Natural killer cell (primary cell): ENCODE measurements around the gene CADM2. TPM values are rescaled to one million over a fixed set of nuclear protein-coding genes. Genes with fewer than 3 reads are reported as not detected.

Source experiments
- ATAC-seq, 3 donors: fragments of 150-1000 bp in 2 of 3; fragments of 200-7000 bp in 1 of 3; cut with Tn5 transposase; 1 replicate in 1 of 3; 2 replicates in 2 of 3; pipeline ENCODE4 v1.10.0; 2021; ENCODE audit warnings: mild to moderate bottlenecking in 2 of 3, moderate library complexity in 2 of 3
- DNase-seq, 2 donors: peaks; one replicate each; pipeline versions ENCODE4 v3.0.0 to v3.0.0-alpha.2; 2013 to 2021; ENCODE audit warnings: mixed read lengths in 1 of 2
- H3K27ac ChIP-seq: one replicate; pipeline ENCODE4 v1.5.1; 2013; ENCODE audit warnings: mild to moderate bottlenecking, low read length
- H3K27me3 ChIP-seq: one replicate; pipeline ENCODE4 v1.6.1; 2013; ENCODE audit warnings: low read length; ENCODE audit not compliant: control insufficient read depth, insufficient read depth
- H3K36me3 ChIP-seq: one replicate; pipeline ENCODE4 v1.6.1; 2013; ENCODE audit warnings: low read length; ENCODE audit not compliant: control insufficient read depth, insufficient read depth
- H3K4me1 ChIP-seq: one replicate; pipeline ENCODE4 v1.6.1; 2013; ENCODE audit warnings: low read length; ENCODE audit not compliant: control insufficient read depth, insufficient read depth
- H3K4me3 ChIP-seq: one replicate; pipeline ENCODE4 v1.5.1; 2013; ENCODE audit warnings: low read length
- H3K9me3 ChIP-seq: one replicate; pipeline ENCODE4 v1.6.1; 2013; ENCODE audit warnings: low read length; ENCODE audit not compliant: control insufficient read depth, insufficient read depth
- H3K27ac Mint-ChIP-seq, 2 donors: one replicate each; pipeline ENCODE4 v1.8.0; 2022; ENCODE audit warnings: mild to moderate bottlenecking in 2 of 2, mixed read lengths in 2 of 2, moderate library complexity in 1 of 2
- H3K27me3 Mint-ChIP-seq, 2 donors: one replicate each; pipeline ENCODE4 v1.8.0; 2022; ENCODE audit warnings: low read depth in 2 of 2, mixed read lengths in 2 of 2
- H3K36me3 Mint-ChIP-seq: one replicate; pipeline ENCODE4 v1.8.0; 2022; ENCODE audit warnings: mixed read lengths
- H3K4me1 Mint-ChIP-seq, 2 donors: one replicate each; pipeline ENCODE4 v1.8.0; 2022; ENCODE audit warnings: mixed read lengths in 2 of 2
- H3K4me3 Mint-ChIP-seq: one replicate; pipeline ENCODE4 v1.8.0; 2022; ENCODE audit warnings: mild to moderate bottlenecking, moderate library complexity, mixed read lengths
- H3K9me3 Mint-ChIP-seq, 2 donors: one replicate each; pipeline ENCODE4 v1.8.0; 2022; ENCODE audit warnings: mixed read lengths in 2 of 2
- WGBS: methylation state at CpG from one replicate; pipeline ENCODE4 v1.1.7; 2013; ENCODE audit warnings: missing lambda C conversion rate; ENCODE audit not compliant: insufficient coverage; 5-methylcytosine and 5-hydroxymethylcytosine counted together
- intact Hi-C: fragments of 100-400 bp; cut with micrococcal nuclease; formaldehyde crosslinking; loops from one replicate; pipeline ENCODE4 v1.14.2; 2022
- total RNA-seq, 4 donors: library from RNA; stranded (reverse); fragments of 120-200 nt in 1 of 4; gene quantifications; one replicate each; pipeline versions ENCODE4 v1.2.3 to v1.2.4, GENCODE V29; 2013 to 2022
- TF ChIP-seq, protein P1 (sequence below): fragments of 200-600 bp; IDR thresholded peaks from one replicate; pipeline ENCODE4 v1.8.0; 2022; ENCODE audit warnings: antibody characterized with exemption

CADM2 gene
- total RNA-seq, 3 donors from 2014 or later (not counting 1 experiment from before 2014, with no cell fraction given), result 0.07 TPM; not detected in 2

DNA sequence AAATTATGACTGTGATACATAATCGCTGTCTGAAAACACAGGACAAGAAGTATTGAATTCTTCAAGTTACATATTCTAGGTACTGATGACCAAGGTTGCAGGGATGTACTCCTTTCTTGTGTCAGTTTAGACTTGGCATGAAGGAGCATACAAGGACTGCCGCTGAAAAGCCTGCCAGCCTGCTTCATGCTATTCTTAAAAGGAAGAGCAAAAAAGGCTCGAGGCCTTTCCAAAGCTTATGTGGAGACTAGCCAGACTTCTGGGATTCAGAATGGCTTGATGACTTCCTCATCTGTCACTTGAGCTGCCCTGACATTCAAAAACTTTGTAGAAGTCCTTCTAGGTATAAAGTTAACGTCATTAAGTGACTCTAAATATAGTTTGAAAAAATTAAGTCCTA, 92.0 kb downstream of the CADM2 start:
- intact Hi-C loops, result no loop called here
- Histone ChIP-seq H3K4me1 (no peaks in the 10 kb centered on the region), H3K27ac (no peak overlapping the region), H3K4me3 (no peak overlapping the region), H3K36me3 (no peaks in the 10 kb centered on the region), H3K27me3 (no peaks in the 10 kb centered on the region), H3K9me3 (peaks cover 3% of the 10 kb centered on the region)
- no peak overlapping the region for H3K27ac Mint-ChIP-seq
- 79% methylated on average over 3 of the region's 4 CpGs for WGBS
- no peaks in the 10 kb centered on the region for H3K27me3 Mint-ChIP-seq
- DNase-seq (no peak), ATAC-seq (no peak)
- peaks cover 14 to 18% of the 10 kb centered on the region in 2 donors for H3K9me3 Mint-ChIP-seq
- peaks cover 13% of the 10 kb centered on the region for H3K36me3 Mint-ChIP-seq
- H3K4me1 Mint-ChIP-seq, result no peaks in the 10 kb centered on the region
- TF ChIP-seq, protein P1, sequence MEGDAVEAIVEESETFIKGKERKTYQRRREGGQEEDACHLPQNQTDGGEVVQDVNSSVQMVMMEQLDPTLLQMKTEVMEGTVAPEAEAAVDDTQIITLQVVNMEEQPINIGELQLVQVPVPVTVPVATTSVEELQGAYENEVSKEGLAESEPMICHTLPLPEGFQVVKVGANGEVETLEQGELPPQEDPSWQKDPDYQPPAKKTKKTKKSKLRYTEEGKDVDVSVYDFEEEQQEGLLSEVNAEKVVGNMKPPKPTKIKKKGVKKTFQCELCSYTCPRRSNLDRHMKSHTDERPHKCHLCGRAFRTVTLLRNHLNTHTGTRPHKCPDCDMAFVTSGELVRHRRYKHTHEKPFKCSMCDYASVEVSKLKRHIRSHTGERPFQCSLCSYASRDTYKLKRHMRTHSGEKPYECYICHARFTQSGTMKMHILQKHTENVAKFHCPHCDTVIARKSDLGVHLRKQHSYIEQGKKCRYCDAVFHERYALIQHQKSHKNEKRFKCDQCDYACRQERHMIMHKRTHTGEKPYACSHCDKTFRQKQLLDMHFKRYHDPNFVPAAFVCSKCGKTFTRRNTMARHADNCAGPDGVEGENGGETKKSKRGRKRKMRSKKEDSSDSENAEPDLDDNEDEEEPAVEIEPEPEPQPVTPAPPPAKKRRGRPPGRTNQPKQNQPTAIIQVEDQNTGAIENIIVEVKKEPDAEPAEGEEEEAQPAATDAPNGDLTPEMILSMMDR, result no peak
- H3K4me3 Mint-ChIP-seq, result no peak overlapping the region

DNA sequence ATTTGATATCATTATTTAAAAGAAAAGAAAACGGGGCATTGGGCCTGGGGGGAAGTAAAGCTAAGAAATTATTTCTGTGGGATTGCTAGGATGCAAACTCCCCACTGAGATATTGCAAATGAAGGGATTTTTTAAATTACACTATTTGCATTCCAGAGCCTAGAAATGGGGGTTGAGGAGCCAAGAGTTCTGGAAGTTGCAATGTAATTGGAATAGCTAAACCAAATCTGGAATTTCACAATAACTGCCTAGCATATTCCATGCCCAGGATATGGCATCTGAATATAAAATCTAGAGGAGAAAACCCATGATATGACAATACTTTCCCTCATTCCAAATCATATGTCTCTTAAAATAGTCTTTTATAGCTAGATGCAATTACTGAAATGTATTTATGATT, 93.0 kb downstream of the CADM2 start:
- Mint-ChIP-seq H3K4me1 (no peaks in the 10 kb centered on the region), H3K36me3 (peaks cover 13% of the 10 kb centered on the region), H3K27me3 (no peaks in the 10 kb centered on the region), H3K27ac (no peak overlapping the region), H3K9me3 (peaks cover 14 to 18% of the 10 kb centered on the region in 2 donors), H3K4me3 (no peak overlapping the region)
- peaks cover 3% of the 10 kb centered on the region for H3K9me3 ChIP-seq
- ATAC-seq (no peak), DNase-seq (no peak)
- no peaks in the 10 kb centered on the region for H3K36me3 ChIP-seq
- no peaks in the 10 kb centered on the region for H3K27me3 ChIP-seq
- H3K4me1 ChIP-seq, result no peaks in the 10 kb centered on the region
- intact Hi-C loops, result no loop called here
- 60% methylated on average over 1 of the region's 1 CpG for WGBS
- H3K27ac ChIP-seq, result no peak overlapping the region
- TF ChIP-seq, protein P1, result no peak
- H3K4me3 ChIP-seq, result no peak overlapping the region

DNA sequence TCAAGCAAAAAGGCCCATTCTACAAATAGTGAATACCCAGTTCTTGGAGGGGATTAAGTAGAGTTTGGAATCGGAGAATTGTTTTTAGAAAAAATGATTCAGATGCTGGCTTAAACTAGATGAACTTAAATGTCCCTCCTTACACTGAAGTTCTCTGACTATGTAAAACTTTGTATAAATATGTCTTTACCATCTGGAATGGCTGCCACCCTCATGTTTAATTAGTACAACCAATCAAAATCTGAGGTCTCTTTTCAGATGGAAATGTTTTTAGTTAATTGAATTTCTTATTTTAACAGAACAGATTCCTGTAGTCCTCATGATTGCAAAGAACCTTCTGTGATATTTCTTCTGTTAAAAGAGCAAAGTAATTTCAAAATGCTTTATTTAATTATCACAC, 94.8 kb downstream of the CADM2 start:
- H3K27ac ChIP-seq, result no peak overlapping the region
- ATAC-seq (no peak), DNase-seq (no peak)
- H3K9me3 Mint-ChIP-seq, result peaks cover 6 to 9% of the 10 kb centered on the region in 2 donors
- H3K36me3 ChIP-seq, result no peaks in the 10 kb centered on the region
- H3K36me3 Mint-ChIP-seq, result peaks cover 4% of the 10 kb centered on the region
- intact Hi-C loops, result no loop called here
- no peak overlapping the region for H3K4me3 Mint-ChIP-seq
- TF ChIP-seq, protein P1, result no peak
- no peak overlapping the region for H3K27ac Mint-ChIP-seq
- H3K4me1 Mint-ChIP-seq, result no peaks in the 10 kb centered on the region
- no peaks in the 10 kb centered on the region for H3K27me3 ChIP-seq
- H3K4me1 ChIP-seq, result no peaks in the 10 kb centered on the region
- H3K4me3 ChIP-seq, result no peak overlapping the region
- H3K9me3 ChIP-seq, result peaks cover 3% of the 10 kb centered on the region
- no peaks in the 10 kb centered on the region for H3K27me3 Mint-ChIP-seq
- WGBS, result no CpG with 5 or more reads among the region's 1 CpG

DNA sequence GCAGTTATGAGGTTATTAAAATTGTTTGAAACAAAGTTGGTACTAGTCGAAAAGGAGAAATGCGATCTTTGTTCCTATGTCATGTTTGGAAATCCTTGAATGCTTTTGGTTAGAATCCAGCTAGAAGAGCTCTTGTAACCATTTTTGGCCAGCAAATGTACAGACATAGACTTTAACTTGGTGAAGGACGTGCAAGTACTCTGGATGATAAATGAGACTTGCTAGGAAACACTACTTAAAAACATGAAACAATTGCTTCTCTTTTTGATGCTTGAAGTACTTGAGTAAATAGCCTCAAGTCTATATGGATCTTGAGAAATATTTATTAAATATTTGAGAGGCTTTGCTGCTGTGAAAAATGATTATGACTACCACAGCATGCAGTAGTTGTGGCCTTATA, 95.8 kb downstream of the CADM2 start:
- ATAC-seq, result no peak
- intact Hi-C loops, result no loop called here
- no peak for DNase-seq
- H3K9me3 ChIP-seq, result peaks cover 3% of the 10 kb centered on the region
- H3K27me3 Mint-ChIP-seq, result no peaks in the 10 kb centered on the region
- TF ChIP-seq, protein P1, result no peak
- H3K27ac ChIP-seq, result no peak overlapping the region
- peaks cover 3 to 6% of the 10 kb centered on the region in 2 donors for H3K9me3 Mint-ChIP-seq
- no peaks in the 10 kb centered on the region for H3K36me3 ChIP-seq
- H3K4me3 Mint-ChIP-seq, result no peak overlapping the region
- H3K36me3 Mint-ChIP-seq, result no peaks in the 10 kb centered on the region
- H3K4me1 ChIP-seq, result no peaks in the 10 kb centered on the region
- no peaks in the 10 kb centered on the region for H3K4me1 Mint-ChIP-seq
- no peak overlapping the region for H3K4me3 ChIP-seq
- 77% methylated on average over 3 of the region's 3 CpGs for WGBS
- H3K27me3 ChIP-seq, result no peaks in the 10 kb centered on the region
- no peak overlapping the region for H3K27ac Mint-ChIP-seq
